Left lung (tissue), 10 donors: ENCODE data around the gene ALDH1A2. TPM values are rescaled to one million over a fixed set of nuclear protein-coding genes. Genes with fewer than 3 reads are reported as not detected.
A peak's percentile ranks its signal among the peaks of the same experiment; 100 is the strongest.

Source experiments
- ATAC-seq: fragments of 200-7000 bp; cut with Tn5 transposase; one replicate; pipeline ENCODE4 v1.9.1; 2020; ENCODE audit warnings: moderate library complexity
- DNase-seq, 4 donors: peaks; one replicate each; pipeline ENCODE4 v3.0.0-alpha.2; 2013 to 2020
- H3K27ac ChIP-seq, 2 donors: fragments of 200-600 bp; sonication (generic) in 1 of 2; one replicate each; pipeline versions ENCODE4 v1.5.0 to v1.8.0; 2020 to 2021
- H3K27me3 ChIP-seq, 2 donors: fragments of 200-600 bp; sonication (generic) in 1 of 2; one replicate each; pipeline versions ENCODE4 v1.5.0 to v1.8.0; 2020 to 2021
- H3K36me3 ChIP-seq, 2 donors: fragments of 200-600 bp; sonication (generic) in 1 of 2; one replicate each; pipeline versions ENCODE4 v1.5.0 to v1.8.0; 2020 to 2021
- H3K4me1 ChIP-seq, 2 donors: fragments of 200-600 bp; one replicate each; pipeline ENCODE4 v1.8.0; 2021
- H3K4me3 ChIP-seq, 2 donors: fragments of 200-600 bp; sonication (generic) in 1 of 2; one replicate each; pipeline versions ENCODE4 v1.5.0 to v1.8.0; 2020 to 2021; ENCODE audit warnings: mild to moderate bottlenecking in 1 of 2
- H3K9me3 ChIP-seq, 2 donors: fragments of 200-600 bp; sonication (generic) in 1 of 2; one replicate each; pipeline versions ENCODE4 v1.5.0 to v1.8.0; 2020 to 2021
- CTCF ChIP-seq, 2 donors: fragments of 200-600 bp; sonication (generic) in 1 of 2; IDR thresholded peaks; one replicate each; pipeline versions ENCODE4 v1.5.0 to v1.8.0; 2021; ENCODE audit warnings: antibody characterized with exemption in 2 of 2
- intact Hi-C, 2 donors: fragments of 100-400 bp; cut with DNase I; formaldehyde crosslinking; loops; one replicate each; pipeline versions ENCODE4 v1.11.2 to v1.14.2; 2022
- polyA plus RNA-seq, 6 donors: library from polyadenylated mRNA; unstranded; fragments of 120-200 nt; gene quantifications; one replicate each; pipeline ENCODE4 v1.2.1, GENCODE V29; 2013; ENCODE audit not compliant: insufficient read length in 6 of 6
- total RNA-seq, 2 donors: library from RNA; stranded (reverse); fragmentation: NEBNext Ultra II Directional; extraction: Animal tissue kit (Norgen Biotek cat#: 25700); gene quantifications; one replicate each; pipeline ENCODE4 v1.2.1, GENCODE V29; 2021
- donor health status: DM: no; HTN: yes; CAD: no.
- donor health status: DM: no; HTN: no; CAD: no.

Gene ALDH1A2
- total and polyA plus RNA-seq, 8 donors, result 3.7 to 68.2 (median 52.0) TPM

GRCh38 chr15:58016581-58017175 is 48.8 kb downstream of the ALDH1A2 start:
- Histone ChIP-seq H3K36me3 (no peaks in the 10 kb centered on the region), H3K4me3 (no peak overlapping the region), H3K4me1 (no peaks in the 10 kb centered on the region), H3K9me3 (no peaks in the 10 kb centered on the region), H3K27me3 (peaks cover 0 to 36% of the 10 kb centered on the region in 2 donors), H3K27ac (no peak overlapping the region)
- no peak for ATAC-seq
- no peak for DNase-seq
- no peak for TF ChIP-seq CTCF (IDR thresholded peaks at IDR 0.05)
- intact Hi-C loops, result no loop called here

- Histone ChIP-seq H3K27me3 (peaks cover 0 to 31% of the 10 kb centered on the region in 2 donors), H3K27ac (no peak overlapping the region), H3K4me3 (no peak overlapping the region), H3K4me1 (no peaks in the 10 kb centered on the region), H3K9me3 (no peaks in the 10 kb centered on the region), H3K36me3 (no peaks in the 10 kb centered on the region)
- DNase-seq (no peak), ATAC-seq (no peak)
- TF ChIP-seq CTCF (IDR thresholded peaks at IDR 0.05), result no peak
- intact Hi-C loops, result no loop called here
Observed at GRCh38 chr15:58015565-58015964, 49.9 kb downstream of the ALDH1A2 start.

GRCh38 chr15:58014470-58014869 is 51.0 kb downstream of the ALDH1A2 start:
- TF ChIP-seq CTCF (IDR thresholded peaks at IDR 0.05), result no peak
- intact Hi-C loops, result no loop called here
- no peaks in the 10 kb centered on the region for H3K4me1 ChIP-seq
- H3K9me3 ChIP-seq, result no peaks in the 10 kb centered on the region
- H3K27ac ChIP-seq, result no peak overlapping the region
- ATAC-seq, result no peak
- DNase-seq, result no peak
- no peak overlapping the region for H3K4me3 ChIP-seq
- peaks cover 0 to 31% of the 10 kb centered on the region in 2 donors for H3K27me3 ChIP-seq
- no peaks in the 10 kb centered on the region for H3K36me3 ChIP-seq

GRCh38 chr15:58014040-58014439 is 51.5 kb downstream of the ALDH1A2 start:
- ATAC-seq (no peak), DNase-seq (no peak)
- H3K9me3 ChIP-seq, result no peaks in the 10 kb centered on the region
- H3K27me3 ChIP-seq, result peaks cover 0 to 31% of the 10 kb centered on the region in 2 donors
- no peak overlapping the region for H3K4me3 ChIP-seq
- H3K36me3 ChIP-seq, result no peaks in the 10 kb centered on the region
- no peak overlapping the region for H3K27ac ChIP-seq
- TF ChIP-seq CTCF (IDR thresholded peaks at IDR 0.05), result no peak
- intact Hi-C loops, result no loop called here
- no peaks in the 10 kb centered on the region for H3K4me1 ChIP-seq

GRCh38 chr15:58010983-58011382 is 54.5 kb downstream of the ALDH1A2 start:
- Histone ChIP-seq H3K4me3 (no peak overlapping the region), H3K27ac (no peak overlapping the region), H3K36me3 (no peaks in the 10 kb centered on the region), H3K27me3 (peaks cover 0 to 27% of the 10 kb centered on the region in 2 donors), H3K9me3 (peaks cover 0 to 6% of the 10 kb centered on the region in 2 donors), H3K4me1 (no peaks in the 10 kb centered on the region)
- TF ChIP-seq CTCF (IDR thresholded peaks at IDR 0.05), result no peak
- intact Hi-C loops, result no loop called here
- DNase-seq, result peak in 2 of 4 donors; percentile 41 to 70
- ATAC-seq, result no peak
